HG02981 (cell line): ENCODE data around the gene PCBD1.

ENCODE experiments used
- ATAC-seq: cut with Tn5 transposase; IDR thresholded peaks from one replicate; pipeline ENCODE4 v1.9.1; 2021; ENCODE audit warnings: mild to moderate bottlenecking, moderate library complexity; ENCODE audit not compliant: unreplicated experiment

The PCBD1 gene

DNA sequence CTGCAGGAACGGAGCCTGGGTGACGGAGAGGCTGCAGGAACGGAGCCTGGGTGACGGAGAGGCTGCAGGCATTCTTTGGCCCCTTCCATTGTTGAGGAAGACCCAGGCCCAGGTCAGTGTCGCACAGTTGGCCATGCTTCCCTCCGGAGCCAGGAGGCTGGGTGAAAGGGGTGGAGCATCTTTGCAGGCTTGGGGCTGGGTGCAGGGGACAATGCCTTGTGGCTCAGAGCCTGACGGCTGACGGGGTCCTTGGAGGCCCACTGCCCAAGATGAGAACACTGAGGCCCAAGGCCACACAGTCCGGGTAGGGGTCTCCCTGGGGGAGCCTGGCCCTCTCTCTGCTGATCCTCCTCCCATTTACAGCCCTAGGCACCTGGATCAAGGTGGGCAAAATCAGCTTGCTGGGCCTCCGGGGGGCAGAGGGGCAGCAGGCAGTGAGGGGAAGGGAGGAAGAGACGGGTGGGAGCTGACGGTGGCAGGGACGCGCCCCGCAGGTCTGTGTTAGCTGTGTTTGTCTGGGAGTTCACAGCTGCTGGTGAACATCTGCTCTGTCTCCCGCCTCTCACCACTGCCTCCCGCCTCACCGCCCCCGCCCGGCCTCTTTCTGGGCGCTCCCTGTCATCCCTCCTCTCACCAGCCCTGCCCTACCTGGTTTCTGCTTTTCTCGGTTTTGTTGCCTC is 30.6 kb upstream of the PCBD1 start:
- ATAC-seq = no peak

DNA sequence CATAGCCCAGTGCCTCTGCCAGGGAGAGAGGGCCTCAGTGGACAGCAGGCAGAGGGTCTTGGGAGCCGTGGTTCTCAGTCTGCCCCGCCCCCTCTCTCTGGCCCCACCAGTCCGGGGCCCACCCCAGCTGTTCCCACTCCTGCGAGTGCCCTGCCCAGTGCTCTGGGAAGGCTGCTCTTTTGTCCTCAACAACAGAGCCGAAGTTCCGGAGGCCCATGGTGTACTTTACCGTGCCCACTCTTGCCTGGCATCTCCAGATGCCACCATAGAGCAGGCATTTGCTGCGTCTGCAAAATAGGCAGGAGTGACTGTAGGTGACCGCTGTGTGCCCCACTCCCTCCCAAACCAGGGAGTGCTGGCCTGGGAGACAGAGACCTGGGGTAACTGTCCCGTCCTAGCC is 29.3 kb upstream of the PCBD1 start:
- no peak for ATAC-seq

DNA sequence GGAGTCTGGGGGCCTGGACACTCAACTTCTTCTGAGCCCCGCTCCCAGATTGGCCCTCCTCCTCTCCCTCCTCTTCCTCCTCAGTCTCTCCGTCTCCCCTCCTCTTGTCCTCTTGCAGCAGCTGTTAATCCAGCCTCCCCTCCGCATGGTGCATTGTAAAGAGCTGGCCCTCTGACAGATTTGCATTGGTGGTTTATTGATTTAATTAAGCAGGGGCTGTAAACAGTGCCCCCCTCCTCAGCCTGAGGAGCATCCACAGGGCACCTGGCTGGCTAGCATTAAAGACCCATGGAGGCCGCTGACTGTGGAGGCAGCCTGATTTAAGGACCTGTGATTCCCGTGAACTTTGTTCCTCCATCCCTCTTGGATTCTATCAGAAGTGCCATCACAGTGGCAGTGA is 28.9 kb upstream of the PCBD1 start:
- ATAC-seq = no peak

DNA sequence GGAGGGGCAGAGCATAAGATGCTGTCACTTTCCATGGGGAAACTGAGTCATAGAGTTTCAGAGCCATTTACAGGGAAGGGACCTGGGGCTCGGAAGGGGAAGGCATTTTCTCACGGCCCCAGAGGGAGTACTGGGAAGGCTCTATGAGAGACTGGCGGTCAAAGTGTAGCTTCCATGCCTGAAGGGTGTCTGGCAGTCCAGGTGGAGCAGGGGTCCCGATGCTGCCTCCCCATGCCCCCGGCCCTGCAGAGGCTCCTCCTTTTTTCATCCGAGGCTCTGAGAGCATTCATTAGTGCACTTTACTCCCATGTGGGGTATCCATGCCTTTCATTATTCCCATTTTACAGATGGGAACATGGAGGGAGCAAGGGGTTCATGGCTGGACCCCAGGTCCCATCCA is 27.9 kb upstream of the PCBD1 start:
- ATAC-seq = no peak

DNA sequence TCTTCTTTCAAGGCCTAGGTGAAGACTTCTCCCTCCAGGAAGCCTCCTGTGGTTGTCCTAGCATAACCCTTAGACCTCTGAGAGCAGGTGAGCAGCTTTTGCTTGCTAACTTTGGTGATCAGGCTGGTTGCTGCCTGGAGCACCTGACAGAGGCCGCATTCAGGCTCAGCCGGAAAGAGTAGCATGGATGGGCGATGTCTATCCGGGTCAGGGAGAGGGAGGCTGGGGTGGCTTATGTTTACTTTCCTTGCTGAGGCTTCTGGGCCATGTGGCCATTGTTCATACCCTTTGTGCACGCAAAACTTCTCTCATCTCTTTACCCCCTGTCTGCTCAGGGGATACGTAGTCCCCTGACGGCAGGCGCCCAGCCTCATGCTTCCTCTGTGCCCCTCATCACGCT is 27.4 kb upstream of the PCBD1 start:
- no peak for ATAC-seq

DNA sequence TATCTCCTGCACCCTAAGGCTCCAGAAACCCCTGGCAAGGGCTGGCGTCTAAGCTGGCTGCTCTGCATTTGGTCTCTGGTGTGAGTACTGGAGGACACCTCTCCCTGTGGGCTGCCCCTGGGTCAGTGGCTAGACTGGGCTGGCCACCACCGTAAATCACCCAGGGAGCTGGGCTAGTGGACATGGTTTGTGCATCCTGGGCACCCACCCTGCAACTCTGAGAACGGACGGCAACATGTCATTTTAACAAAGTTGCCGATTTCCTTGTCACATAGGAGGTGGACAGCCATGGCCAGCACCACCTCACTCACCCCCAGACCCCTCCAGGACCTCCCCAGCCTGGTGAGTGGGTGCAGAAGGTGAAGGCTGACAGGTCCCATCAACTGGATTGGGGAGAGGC is 26.8 kb upstream of the PCBD1 start:
- ATAC-seq = no peak

DNA sequence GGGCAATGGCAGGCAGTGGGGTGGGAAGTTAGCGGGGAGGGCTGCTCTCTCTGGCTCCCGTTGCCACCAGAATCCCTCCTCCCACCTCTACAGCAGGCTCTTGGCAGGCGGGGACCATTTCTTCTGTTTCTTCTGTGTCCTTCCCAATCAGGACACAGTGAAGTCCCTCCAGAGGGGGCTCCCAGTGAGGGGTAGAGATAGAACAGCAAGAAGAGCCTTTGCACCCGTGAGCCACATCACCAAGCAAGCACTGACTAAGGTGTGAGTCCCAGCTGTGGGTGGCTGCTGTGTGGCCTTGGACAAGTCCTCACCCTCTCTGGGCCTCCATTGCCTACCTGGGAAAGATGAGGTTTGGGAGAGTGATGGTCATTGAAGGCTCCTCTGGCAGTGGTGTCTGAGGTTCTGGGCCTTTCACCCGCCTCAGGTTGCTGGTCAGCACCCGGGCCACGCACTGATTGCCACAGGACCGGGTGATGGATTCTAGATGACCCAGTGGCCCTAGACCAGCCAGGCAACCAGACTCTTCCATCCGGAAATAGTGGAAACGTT is 26.0 kb upstream of the PCBD1 start:
- ATAC-seq = no peak

DNA sequence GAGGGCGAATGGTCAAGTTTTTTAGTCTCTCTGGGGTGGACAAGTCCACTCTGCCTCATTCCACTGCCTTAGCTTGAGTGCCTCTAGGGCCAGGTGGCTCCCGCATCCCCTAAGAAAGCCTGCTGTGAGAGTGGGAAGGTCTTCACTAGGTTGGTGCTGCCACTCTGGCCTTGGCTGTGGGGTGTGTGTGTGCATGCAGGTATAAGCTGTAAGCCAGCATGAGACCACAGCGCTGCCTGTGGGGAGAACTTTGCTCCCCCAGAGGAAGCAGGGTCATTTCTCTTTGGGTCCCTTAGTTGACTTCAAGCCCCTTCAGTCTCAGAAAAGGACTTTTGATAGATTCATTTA is 25.5 kb upstream of the PCBD1 start:
- ATAC-seq = no peak

DNA sequence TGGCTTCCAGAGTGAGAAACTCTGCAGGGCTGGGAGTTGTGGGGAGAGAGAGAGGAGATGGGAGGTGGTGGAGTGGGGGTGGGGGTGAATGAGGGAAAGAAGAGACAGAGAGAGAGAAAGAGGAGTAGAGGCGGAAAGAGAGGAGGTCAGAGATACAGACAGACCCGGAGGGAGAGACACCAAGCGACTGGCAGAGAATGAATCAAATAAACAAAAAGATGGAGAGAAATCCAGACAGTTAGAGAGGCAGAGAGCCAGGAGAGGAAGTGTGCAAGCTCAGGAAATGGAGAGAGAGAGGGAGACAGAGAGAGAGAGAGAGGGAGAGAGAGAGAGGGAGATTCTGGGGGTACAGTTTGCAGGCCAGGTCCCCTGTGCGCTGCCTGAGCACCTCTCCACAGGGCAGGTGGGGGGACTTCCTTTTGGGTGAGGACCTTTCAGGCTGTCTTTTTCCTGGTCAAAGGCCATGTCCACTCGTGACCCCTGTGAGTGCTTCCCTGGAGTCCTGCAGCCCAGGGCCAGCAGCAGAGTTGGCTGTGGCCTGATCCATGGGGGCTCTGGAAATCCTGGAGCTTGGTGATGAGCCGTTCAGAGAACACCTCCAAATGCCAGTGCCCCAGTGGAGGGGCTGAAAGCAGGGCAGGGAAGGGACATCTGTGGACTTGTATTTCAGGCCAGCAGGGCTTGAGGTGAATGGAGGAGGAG is 25.0 kb upstream of the PCBD1 start:
- ATAC-seq = no peak

DNA sequence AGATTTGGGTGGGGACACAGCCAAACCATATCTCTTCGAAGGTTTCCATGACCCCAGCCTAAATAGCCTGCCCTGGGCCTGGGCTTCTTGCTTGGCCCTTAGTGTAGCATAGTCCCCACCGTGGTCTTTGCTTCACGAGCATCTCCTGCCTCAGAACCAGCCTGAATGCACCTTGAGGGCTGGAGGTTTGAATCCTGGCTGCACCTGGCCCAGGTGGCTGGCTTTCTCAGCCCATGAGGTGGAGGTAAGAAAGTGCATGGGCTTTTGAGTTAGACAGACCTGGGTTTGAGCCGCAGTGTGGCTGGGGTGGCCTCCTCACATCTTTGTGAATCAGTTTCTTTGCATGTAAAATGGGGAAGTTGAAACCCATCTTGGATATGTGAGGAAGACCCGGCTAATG is 24.2 kb upstream of the PCBD1 start:
- ATAC-seq = no peak

DNA sequence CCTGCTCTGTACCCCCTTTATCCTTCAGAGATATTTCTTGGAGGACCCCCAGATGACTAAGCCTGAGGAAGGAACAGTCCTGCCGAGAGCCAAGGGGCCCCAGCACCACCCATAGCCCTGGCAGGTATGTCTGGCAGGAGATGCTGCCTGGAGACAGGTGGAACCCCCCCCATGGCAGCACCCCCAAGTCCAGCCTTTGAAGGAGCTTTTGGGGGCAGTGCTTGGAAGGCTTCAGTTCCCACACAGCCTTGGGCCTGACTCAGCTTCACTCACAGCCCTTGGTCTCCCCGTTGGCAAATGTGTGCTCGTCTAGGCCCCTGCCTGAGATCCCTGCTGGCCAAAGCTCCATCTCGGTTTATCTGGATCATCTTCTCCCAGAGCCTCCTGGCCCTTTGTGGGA is 23.0 kb upstream of the PCBD1 start:
- no peak for ATAC-seq

DNA sequence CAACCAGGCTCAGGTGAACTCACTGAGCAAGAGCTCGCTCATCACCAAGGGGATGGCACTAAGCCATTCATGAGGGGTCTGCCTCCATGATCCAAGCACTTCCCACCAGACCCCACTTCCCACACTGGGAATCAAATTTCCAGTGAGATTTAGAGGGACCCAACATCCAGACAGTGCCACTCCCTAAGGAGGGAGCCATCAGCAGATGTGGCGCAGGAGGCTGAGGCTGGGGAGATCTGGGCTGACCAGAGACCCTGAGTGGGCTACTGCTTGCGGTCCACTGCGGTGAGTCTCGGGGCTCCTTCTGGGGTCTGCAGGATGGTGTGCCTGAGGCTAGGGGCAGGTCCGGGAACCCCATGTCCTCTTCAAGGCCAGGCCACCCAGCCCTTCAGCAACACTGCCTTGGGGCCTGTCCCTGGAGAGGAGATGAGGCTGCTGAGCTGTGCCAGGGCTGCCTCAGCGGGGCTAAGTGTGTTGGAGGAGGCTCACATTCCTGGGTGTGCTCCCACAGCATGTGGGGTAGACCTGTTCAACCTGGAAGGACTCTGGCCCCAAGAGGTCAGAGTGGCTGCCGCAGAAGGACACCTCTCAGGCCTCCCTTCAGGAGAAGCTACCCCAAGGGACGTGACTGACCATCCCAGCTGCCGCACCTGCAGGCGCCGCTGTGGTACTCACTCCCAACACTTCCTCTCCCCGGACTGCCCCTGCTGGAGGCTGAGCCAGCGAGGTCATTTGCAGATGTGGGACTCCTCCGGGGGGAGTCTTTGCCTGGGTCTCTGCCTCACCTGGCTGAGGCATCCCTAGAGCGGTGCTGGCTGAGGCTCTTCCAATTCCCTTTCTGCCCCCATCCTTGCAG is 22.3 kb upstream of the PCBD1 start:
- no peak for ATAC-seq

DNA sequence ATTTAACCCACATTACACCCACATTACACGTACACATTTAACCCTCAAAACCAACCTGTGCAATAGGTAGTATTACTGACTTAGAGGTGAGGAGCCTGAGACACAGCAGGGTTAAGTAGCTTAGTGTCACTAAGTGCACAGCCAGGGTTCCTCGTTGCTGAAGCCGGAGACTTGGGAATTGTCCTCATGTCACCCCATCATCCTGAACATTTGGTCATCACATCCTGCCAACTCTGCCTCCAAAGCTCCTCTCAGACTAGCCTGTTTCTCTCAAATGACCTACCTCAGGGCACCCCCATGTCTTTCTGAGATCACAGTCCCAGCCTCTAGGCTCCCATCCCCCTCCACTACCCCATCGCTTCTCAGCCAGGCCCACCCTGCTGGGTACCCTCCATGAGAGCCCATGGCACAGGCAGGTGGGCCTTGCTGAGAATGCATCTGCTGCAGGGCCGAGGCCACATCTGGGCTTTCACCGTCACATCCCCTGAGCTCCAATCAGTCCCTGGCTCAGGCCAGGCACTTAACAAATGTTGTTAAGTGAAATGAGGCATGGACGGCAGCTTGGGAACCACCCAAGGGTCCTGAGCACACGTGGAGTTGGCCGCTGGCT is 21.1 kb upstream of the PCBD1 start:
- no peak for ATAC-seq

DNA sequence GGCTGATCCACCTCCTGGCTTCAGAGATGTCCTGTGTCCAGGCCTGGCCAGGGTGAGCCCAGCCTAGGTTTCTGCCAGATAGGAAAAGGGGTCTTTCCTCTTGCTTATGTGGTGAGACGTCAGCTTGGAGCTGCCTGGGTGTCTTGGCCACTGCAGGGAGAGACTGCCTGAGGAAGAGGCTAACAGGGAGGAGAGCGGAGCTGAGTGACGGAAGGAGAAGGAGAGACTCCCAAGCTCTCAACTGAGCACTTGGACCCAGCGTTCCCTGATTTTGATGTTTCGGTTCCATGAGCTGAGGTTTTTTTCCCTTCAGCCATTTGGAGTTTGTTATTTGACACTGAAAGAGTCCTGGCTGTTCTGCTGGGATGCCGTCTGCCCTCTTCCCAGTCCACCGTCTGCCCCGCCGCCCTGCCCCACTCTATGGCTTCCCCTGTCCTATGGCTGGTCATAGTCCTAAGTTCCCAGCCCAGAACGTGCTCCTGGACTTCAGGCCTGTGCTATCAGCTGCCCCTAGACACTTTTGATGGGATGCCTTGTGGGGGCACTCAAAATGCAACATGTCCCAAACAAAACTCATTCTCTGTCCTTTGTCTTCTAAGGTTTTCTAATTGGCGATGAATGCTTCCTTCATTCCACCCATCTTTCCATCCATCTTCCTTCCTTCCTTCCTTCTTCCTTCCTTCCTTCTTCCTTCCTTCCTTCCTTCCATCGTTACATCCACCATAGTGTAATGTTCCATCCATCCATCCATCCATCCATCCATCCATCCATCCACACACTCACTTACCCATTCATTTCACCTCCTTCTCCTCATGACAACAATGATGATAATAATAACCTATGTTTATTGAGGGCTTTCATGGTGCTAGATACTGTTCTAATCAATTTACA is 20.3 kb upstream of the PCBD1 start:
- no peak for ATAC-seq

DNA sequence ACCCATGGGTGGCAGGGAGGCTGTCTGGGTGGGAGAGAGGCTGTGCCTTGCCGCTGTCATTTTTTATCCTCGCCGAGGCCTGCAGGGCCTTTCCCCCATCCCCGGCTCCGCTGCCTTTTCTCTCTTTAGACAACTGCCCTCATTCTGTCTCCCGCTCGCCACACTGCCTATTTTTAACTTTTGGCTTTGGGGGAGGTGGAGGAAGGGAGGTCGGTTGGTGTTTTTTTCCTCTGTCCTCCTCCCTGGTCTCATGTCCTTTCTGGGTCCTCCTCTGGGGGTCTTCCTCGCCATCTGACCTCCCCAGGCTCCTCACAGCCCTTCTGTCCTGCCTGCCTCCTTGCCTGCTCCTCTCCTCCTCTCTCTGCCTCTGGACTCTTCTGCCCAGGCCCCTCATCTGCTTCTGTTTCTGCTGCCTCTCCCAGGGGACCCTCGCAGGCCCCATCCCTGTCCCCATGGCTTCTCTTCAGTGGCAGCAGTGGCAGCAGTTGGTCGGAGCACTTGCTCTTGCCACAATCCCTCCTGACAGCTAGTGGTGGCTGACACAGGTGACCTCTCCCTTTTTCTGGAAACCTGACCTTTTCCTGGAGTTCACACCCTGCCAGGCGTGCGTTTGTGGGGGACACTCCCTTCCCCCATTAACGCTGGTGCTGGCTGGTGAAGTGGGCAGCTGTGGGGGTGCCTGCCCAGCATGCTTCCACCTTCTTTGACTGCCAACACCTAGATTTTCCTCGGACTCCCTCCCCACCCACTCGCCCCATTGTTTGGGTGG is 19.5 kb upstream of the PCBD1 start:
- ATAC-seq = no peak

DNA sequence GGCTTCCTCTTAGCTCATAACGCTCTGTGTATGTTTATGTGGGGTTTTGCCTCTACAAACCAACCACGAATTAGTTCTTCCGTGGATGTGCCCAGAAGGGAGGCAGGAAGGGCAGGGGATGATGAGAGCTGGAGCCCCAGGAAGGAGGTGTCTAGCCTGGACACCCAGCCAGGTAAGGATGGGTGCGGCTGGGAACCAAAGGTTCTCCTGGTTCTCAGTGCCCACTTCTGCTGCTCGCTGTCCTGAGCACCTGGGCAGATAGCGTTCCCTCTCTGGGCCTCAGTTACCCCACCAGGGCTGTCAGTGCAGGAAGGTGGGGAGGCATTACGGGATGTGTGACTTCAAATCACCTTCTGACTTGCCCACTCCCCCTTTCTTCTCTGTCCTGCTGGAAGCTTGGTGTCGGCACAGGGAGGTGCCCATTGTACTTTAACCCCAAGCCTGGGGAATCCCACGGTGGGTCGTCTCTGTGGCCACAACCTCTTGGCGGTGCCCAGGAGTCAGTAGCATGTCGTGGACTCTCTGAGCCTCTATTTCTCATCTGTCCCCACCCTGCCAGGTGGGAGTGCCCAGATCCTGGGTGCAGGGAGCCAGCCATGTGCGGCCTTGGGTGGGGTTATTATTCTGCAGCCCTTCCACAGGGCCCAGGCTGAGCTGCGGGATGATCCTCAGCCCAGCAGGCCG is 18.7 kb upstream of the PCBD1 start:
- no peak for ATAC-seq

DNA sequence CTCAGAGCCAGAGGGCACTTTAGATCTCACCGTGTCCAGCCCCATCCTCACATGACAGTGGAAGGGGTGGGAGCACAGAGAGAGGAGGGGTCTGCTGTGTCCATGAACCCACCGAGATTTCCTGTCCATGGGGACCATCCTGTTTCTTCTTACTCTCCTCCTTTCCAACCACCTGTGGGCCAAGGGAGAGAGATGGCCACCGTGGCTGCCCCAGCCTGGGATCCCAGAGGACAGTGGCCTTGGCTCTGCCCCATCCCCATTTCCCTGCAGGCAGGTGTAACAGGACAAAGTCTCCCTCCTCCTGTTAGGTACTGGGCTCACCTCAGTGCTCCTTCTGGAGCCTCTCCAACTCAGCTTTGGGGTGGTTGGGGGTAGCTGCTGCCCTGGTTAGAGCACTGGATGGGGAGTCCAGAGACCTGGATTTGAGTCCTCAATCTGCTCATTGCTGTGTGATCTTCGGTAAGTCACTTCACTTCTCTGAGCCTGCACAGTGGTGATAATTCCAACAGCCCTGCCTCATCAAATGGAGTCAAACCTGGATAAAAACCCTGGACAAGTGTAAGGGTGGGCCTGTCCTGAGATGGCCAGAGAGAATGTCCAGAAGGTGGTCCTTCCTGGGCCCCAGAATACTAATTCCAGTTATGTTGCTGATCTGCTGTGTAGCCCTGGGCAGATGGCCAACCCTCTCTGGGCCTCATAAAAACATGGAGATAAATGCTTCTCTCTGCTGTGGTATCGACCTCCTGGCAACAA is 17.8 kb upstream of the PCBD1 start:
- no peak for ATAC-seq
